ENCODE measurements around the gene DNAJC21. TPM values are rescaled to one million over a fixed set of nuclear protein-coding genes. Genes with fewer than 3 reads are reported as not detected.

DNAJC21 gene
- total and polyA plus RNA-seq, 2 experiments from 2014 or later: 35.7 to 37.4 TPM

DNA sequence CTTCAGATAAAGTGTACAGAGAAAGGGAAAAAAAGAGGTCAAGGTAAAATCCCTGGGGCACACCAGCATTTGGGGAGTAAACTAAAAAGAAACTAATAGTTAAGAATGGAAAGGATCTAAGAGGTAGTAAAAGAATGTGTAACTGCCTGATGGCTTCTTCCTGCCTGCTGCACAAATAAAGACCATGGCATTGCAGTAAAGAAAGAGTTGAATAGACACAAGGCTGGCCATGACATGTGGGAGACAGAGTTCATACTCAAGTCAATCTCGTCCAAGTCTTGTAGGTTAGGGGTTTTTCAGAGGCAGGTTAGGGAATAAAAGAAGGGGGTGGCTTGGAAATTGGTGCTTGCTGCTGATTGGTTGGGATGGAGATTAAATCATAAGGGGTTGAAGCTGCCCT, 57.6 kb downstream of the DNAJC21 start (continued):
- no peak for TF ChIP-seq ETS1 (IDR thresholded peaks at IDR 0.05)
- no peak for TF ChIP-seq ZNF114 (CRISPR knock-in tag; IDR thresholded peaks at IDR 0.05)
- TF ChIP-seq, protein P1, sequence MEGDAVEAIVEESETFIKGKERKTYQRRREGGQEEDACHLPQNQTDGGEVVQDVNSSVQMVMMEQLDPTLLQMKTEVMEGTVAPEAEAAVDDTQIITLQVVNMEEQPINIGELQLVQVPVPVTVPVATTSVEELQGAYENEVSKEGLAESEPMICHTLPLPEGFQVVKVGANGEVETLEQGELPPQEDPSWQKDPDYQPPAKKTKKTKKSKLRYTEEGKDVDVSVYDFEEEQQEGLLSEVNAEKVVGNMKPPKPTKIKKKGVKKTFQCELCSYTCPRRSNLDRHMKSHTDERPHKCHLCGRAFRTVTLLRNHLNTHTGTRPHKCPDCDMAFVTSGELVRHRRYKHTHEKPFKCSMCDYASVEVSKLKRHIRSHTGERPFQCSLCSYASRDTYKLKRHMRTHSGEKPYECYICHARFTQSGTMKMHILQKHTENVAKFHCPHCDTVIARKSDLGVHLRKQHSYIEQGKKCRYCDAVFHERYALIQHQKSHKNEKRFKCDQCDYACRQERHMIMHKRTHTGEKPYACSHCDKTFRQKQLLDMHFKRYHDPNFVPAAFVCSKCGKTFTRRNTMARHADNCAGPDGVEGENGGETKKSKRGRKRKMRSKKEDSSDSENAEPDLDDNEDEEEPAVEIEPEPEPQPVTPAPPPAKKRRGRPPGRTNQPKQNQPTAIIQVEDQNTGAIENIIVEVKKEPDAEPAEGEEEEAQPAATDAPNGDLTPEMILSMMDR (conservative IDR thresholded peaks at IDR 0.05; ENCODE audit: low read depth in 2 of 2): no peak
- TF ChIP-seq NANOG (IDR thresholded peaks at IDR 0.05; ENCODE audit: borderline replicate concordance): no peak
- no peak for TF ChIP-seq JUNB (IDR thresholded peaks at IDR 0.05; ENCODE audit: unreplicated experiment)
- TF ChIP-seq POLR2AphosphoS5 (IDR thresholded peaks at IDR 0.05; ENCODE audit: low read depth): no peak
- no peak for TF ChIP-seq EZH2phosphoT487 (IDR thresholded peaks at IDR 0.05; ENCODE audit: unreplicated experiment)
- no peak for TF ChIP-seq ZNF331 (CRISPR knock-in tag; IDR thresholded peaks at IDR 0.05; ENCODE audit: low read depth)
- no peak for TF ChIP-seq STAT1 (IDR thresholded peaks at IDR 0.05; ENCODE audit: unreplicated experiment)
- TF ChIP-seq EZH2 (IDR thresholded peaks at IDR 0.05; ENCODE audit: low read depth, unreplicated experiment): no peak
- TF ChIP-seq, protein P2, sequence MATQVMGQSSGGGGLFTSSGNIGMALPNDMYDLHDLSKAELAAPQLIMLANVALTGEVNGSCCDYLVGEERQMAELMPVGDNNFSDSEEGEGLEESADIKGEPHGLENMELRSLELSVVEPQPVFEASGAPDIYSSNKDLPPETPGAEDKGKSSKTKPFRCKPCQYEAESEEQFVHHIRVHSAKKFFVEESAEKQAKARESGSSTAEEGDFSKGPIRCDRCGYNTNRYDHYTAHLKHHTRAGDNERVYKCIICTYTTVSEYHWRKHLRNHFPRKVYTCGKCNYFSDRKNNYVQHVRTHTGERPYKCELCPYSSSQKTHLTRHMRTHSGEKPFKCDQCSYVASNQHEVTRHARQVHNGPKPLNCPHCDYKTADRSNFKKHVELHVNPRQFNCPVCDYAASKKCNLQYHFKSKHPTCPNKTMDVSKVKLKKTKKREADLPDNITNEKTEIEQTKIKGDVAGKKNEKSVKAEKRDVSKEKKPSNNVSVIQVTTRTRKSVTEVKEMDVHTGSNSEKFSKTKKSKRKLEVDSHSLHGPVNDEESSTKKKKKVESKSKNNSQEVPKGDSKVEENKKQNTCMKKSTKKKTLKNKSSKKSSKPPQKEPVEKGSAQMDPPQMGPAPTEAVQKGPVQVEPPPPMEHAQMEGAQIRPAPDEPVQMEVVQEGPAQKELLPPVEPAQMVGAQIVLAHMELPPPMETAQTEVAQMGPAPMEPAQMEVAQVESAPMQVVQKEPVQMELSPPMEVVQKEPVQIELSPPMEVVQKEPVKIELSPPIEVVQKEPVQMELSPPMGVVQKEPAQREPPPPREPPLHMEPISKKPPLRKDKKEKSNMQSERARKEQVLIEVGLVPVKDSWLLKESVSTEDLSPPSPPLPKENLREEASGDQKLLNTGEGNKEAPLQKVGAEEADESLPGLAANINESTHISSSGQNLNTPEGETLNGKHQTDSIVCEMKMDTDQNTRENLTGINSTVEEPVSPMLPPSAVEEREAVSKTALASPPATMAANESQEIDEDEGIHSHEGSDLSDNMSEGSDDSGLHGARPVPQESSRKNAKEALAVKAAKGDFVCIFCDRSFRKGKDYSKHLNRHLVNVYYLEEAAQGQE (IDR thresholded peaks at IDR 0.05; ENCODE audit: unreplicated experiment): no peak

DNA sequence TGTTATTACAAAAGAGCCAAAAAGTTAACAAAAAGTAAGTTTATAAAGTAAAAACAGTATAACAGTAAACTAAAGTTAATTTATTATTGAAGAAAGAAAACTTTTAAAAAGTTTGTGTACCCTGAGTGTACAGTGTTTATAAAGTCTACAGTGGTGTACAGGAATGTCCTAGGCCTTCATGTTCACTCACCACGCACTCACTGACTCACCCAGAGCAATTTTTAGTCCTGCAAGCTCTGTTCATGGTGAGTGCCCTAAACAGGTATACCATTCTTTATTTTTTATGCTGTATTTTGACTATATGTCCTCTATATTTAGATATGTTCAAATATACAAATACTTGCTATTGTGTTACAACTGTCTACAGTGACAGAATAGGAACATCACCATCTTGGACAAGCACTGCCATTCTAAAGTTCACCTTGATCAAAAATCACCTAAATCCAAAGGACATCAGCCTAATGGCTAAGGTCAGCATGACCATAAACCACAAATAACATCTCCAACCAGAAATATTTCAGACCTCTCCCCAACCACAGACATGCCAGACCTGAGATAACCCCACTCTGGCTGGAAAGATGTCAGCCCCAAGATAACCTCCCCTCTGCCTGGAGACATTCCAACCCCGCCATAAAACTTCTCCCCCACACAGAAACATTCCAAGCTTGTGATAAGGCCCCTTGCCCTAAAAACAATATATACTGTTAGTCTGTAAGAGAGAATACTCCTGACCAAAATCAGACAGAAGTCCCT, 62.3 kb downstream of the DNAJC21 start:
- Histone ChIP-seq H3K4me1 (ENCODE audit: insufficient read depth) (no peaks in the 10 kb centered on the region), H3K4me2 (no peak overlapping the region), H4K20me1 (replicated peaks; ENCODE audit: insufficient read depth) (no peaks in the 10 kb centered on the region), H3K4me3 (no peak overlapping the region), H3K27me3 (ENCODE audit: insufficient read depth) (no peaks in the 10 kb centered on the region), H3K9me2 (ENCODE audit: insufficient read depth) (peaks cover 19% of the 10 kb centered on the region), H3F3A (replicated peaks; ENCODE audit: low read depth) (no peaks in the 10 kb centered on the region), H3K27ac (ENCODE audit: low read depth) (no peak overlapping the region), H3K79me2 (replicated peaks; ENCODE audit: insufficient read depth) (no peaks in the 10 kb centered on the region), H2AFZ (no peak overlapping the region), H3K36me3 (ENCODE audit: insufficient read depth) (no peaks in the 10 kb centered on the region)
- Mint-ChIP-seq H3K27ac (no peak overlapping the region), H3K4me1 (peaks cover 15% of the 10 kb centered on the region), H3K36me3 (ENCODE audit: low read depth) (no peaks in the 10 kb centered on the region), H3K27me3 (ENCODE audit: insufficient read depth, low read depth, poor library complexity) (no peaks in the 10 kb centered on the region), H3K4me3 (no peak overlapping the region), H3K9me3 (no peaks in the 10 kb centered on the region; the same call in 2 of the 3 replicates)
- DNase-seq (ENCODE audit: low spot score) (no peak), ATAC-seq (no peak)
- TF ChIP-seq EZH2phosphoT487 (IDR thresholded peaks at IDR 0.05; ENCODE audit: unreplicated experiment) (no peak), POLR2AphosphoS5 (IDR thresholded peaks at IDR 0.05; ENCODE audit: low read depth) (no peak), ETS1 (IDR thresholded peaks at IDR 0.05) (no peak), ZNF331 (CRISPR knock-in tag; IDR thresholded peaks at IDR 0.05; ENCODE audit: low read depth) (no peak), NANOG (IDR thresholded peaks at IDR 0.05; ENCODE audit: borderline replicate concordance) (no peak), STAT1 (IDR thresholded peaks at IDR 0.05; ENCODE audit: unreplicated experiment) (no peak), CREB1 (CRISPR knock-in tag; IDR thresholded peaks at IDR 0.05; ENCODE audit: low read depth) (no peak)
- TF ChIP-seq, protein P2 (IDR thresholded peaks at IDR 0.05; ENCODE audit: unreplicated experiment): no peak
- TF ChIP-seq, protein P1 (conservative IDR thresholded peaks at IDR 0.05; ENCODE audit: low read depth in 2 of 2): no peak

Measured in GM23338 (cell line).